HL-60/S4 (cell line): ENCODE data around the gene MTR.

ENCODE experiments used
- in situ Hi-C: fragments of 300-500 bp; cut with MboI; formaldehyde crosslinking; loops from 2 replicates; pipeline ENCODE4 v1.14.3; 2022; ENCODE audit warnings: low sequenced_read_pairs

The MTR gene

DNA sequence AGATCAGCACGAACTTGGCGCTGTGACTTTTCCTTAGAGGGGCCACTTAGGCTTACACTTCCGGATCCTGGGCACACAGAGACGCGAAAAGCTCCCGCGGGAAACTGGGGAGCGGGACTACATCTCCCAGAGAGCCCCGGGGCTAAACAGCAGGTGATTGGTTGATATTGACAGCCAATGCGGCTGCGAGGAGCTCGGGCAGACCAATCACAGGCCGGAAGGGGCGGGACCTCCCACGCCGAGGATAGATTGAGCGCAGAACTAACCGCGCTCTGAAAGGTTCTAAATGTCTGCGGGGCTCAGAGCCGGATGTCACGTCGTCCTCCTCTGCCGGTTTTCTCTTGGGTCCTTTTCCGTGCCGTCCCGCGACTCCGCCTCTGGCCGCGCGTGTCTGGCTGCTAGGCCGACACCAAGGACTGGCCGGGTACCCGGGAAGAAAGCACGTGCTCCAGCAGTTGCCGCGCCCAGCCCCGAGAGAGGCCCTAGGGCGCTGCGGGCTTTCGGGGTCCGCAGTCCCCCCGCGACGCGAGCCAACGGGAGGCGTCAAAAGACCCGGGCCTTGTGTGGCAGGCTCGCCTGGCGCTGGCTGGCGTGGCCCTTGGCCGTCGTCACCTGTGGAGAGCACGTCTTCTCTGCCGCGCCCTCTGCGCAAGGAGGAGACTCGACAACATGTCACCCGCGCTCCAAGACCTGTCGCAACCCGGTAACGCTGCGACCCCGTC is at the start of gene MTR:
MTR (plus strand) TSS at position 258 of the 722 bp plus-strand sequence; CDS start at position 670, 412 bp downstream.
- in situ Hi-C loops = no loop called here

DNA sequence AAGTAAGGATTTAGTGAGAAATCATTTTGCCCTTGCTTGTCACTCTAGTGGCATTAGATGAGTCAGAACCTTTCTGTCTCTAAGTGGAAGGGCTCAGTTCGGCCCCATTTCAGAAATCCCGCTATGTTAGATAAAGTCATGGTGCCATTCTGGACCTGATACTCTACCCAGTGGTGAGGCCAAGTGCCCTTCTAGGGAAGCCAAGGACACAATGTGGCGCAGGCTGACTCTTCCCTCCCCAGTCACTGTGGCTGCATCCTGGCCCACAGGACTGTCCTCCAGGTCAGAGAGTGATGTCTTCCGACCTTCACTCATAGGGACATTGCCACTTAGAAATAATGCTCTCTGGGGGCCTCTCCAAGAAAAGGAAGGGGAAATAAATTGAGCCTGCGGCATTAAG is 48.3 kb upstream of the MTR start:
- in situ Hi-C loops = no loop called here

DNA sequence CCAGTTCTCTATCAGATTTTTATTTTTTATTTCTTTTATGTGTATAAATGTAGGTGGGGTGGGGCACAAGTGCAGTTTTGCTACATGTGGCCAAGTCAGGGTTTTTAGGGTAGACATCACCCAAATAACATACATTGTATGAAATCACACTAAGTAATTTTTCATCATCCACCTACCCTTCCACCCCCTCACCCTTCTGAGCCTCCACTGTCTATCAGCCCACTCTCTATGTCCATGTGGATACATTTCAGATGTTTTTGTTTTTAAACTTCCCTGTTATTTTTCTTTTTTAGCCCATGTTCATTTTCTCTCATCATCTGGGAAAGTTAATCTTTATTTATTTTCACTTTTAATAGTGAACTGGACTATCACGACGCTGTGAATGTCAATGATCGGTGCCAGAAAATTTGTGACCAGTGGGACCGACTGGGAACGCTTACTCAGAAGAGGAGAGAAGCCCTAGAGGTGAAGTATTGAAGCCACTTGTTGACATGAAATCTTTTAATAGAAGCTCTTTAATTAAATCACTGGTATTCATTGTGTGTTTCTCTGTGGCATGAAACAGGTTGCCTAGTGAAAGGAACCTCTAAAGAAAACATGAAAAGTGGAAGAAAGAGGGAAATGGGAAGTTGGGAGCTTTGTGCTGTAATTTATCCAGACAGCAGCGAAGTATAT is 47.6 kb upstream of the MTR start:
- in situ Hi-C loops = no loop called here

DNA sequence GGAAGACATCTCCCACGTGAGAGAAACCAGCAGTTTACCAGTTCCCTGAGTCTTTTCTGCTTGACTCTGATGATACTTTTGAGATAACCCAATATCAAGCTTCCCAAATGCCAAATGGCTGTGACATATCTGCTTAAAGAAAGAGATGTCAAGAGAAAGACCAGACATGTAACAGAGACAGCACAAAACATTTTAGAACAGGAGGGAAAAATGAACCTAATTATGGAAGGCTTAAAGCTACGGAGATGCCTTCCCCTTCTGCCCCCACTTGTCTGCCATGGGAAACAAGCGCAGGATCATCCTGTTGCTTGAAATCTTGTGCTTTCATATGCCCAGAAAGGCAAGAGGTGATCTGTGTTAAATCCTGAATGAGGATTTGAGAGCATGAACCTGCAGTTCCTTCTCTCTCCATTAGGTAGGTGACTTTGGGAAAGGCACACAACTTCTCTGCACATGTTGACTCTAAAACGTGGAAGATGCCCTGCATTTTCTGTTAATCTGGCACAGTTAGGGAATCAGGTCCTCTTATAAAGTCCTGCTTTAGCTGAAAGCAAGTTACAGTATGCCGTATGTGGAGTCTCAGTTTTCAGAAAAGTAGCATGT is 46.7 kb upstream of the MTR start:
- in situ Hi-C loops = no loop called here

DNA sequence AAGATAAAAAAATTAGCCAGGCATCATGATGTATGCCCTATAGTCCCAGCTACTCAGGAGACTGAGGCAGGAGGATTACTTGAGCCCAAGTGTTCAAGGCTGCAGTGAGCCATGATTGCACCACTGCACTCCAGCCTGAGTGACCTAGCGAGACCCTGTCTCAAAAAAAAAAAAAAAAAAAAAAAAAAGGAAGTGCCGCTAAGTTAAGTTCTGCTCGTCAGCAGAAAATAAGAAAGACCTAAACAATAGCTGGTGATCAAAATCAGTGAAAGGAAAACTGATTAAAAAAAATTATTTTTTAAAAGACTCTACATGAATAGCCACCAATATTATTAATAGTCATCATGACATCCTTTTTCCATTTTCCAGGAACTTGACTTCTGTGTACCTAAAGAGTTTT is 44.2 kb upstream of the MTR start:
- in situ Hi-C loops = no loop called here

DNA sequence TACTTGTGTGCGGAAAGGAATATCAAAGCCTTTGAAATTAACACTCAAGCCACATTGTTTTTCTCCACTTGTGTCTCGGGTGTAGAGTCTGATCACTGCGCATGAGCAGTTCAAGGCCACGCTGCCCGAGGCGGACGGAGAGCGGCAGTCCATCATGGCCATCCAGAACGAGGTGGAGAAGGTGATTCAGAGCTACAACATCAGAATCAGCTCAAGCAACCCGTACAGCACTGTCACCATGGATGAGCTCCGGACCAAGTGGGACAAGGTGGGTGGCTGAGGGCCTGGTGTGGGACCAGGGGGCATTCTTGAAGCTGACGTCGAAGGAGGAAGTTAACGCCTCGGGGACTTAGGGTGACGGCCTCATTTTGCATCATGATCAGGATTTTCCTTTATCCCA is 43.7 kb upstream of the MTR start:
- in situ Hi-C loops = no loop called here

DNA sequence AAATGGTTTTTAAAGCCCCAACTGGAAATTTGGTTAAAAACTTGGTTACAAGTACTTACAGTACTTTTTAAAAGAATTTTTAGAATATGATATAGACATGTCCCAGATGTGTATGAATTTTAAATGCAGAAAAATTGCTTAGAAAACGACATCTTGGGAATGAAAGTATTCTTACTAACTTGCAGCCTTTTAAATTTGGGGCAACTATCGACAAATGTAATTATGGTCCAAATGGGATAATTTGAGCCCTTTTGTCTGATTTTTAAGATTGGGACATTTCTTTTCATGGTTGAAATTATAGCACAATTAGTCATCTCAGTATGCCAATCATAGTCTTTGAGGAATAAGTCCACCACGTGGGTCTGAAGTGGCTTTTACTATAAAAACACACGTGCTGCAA is 43.2 kb upstream of the MTR start:
- in situ Hi-C loops = no loop called here

DNA sequence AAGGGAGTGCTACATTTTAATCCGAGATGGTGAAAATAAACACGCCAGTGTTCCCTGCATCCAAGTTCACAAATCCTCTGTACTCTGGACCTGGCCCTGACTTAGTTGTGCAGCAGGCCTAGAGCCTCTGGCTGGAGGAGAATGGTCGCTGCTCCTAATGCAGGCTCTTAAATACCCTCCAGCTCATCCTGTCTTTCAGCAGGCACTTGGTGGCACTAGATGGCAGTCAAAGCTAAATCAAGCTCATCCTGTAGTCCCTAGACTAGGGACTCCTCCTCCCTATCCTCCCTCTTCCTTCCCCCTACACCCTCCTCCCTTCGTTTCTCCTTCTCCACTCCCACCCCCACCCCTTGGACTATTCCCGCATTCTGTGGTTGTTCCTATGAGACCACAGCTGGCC is 41.6 kb upstream of the MTR start:
- in situ Hi-C loops = no loop called here

DNA sequence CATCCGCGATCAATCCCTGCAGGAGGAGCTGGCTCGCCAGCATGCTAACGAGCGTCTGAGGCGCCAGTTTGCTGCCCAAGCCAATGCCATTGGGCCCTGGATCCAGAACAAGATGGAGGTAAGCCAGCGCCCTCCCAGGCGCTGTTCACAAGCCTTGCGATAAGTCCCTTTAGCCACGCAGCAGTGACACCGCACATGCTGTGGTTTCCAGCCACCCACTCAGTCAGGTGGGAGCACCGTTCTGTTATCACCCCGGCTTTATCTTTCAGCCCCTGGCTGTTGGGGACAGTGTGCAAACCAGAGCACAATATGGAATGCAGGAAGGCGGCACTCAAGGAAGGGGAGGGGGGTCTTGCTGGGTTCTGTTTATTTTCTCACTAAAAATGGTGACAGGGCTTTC is 41.1 kb upstream of the MTR start:
- in situ Hi-C loops = no loop called here

DNA sequence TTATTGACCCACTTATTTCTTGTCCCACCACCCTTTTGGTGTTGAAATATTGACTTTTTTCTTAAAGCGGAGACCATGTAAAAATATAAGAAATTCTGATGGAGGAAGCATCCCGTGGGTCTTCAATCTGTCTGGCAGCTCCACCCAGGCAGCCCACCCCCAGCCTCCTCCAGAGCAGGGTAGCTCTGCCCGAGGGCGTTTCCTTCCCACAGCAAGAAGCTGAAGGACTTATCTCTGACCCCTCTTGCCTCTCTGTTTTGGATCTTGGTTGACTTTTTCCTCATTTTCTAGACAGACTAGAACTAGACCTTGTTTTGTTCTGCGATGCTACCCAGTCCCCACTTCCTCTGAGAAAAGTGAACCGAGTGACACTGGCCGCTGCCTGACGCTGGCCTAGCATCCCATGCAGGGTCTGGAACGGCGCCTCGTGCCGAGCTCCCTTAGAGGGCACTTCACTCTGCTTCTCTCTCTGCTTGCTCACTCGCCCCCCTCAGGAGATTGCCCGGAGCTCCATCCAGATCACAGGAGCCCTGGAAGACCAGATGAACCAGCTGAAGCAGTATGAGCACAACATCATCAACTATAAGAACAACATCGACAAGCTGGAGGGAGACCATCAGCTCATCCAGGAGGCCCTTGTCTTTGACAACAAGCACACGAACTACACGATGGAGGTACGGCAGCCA is 40.4 kb upstream of the MTR start:
- in situ Hi-C loops = no loop called here

DNA sequence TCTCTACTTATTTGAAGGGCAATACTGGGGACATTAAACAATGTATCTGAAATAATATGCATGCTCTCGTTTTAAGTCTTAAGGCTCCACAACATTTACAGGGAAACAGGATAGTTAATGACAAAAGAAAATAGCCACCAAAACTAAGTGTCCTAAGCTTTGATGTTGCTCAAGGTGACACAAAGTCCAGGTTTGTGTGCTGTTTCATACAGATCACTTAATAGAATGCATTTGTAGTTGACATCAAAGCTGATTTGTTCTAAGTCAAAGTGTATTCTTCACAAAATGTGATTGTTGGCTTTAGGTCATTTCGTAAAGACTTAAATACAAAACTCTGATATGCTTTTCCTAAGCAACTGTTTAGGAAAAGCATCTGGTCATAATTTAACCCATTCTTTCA is 37.5 kb upstream of the MTR start:
- in situ Hi-C loops = no loop called here

DNA sequence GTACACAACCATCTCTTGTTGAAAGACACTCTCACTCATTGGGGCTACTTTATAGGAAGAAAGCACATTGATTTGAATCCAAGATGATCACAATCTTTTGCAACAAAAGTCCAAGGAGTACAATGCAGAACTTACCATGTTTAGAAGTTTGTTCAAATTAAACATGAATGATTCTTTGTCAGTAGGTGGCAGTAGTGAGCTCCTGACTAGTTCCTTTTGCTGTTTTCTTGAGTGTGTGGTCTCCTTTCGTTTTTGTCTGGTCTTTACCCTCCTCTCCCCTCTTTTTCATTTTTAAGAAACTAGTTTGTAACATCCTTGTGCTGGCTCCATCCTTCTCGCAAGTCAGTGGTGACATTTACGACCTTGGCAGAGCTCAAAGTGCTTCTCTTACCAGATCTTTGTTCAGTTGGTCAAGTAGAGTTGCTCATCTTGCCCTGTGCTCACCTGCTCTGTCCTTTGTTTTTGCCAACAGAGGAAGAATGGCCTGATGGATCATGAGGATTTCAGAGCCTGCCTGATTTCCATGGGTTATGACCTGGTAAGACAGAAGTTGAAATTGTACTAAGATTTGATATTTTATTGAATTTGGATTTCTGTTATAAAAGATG is 35.7 kb upstream of the MTR start:
- in situ Hi-C loops = no loop called here

DNA sequence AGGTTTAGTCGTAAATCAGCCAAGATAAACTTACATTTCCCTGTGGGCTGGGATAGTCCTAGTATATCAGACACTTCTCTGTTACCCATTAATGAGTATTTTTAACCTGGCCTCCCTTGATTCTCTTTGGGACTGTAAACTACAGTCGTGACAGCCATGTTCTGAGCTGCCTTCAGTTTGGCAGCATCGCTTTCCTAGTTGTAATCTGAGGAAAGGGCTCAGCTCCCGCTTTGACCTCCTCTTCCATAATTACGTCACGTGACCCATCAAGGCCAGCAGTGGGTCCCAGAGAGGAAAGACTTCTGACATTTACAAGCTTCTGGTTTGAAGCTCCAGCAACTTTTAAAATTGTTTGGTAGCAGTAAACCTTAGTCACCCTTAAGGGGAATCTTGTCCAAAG is 34.6 kb upstream of the MTR start:
- in situ Hi-C loops = no loop called here

DNA sequence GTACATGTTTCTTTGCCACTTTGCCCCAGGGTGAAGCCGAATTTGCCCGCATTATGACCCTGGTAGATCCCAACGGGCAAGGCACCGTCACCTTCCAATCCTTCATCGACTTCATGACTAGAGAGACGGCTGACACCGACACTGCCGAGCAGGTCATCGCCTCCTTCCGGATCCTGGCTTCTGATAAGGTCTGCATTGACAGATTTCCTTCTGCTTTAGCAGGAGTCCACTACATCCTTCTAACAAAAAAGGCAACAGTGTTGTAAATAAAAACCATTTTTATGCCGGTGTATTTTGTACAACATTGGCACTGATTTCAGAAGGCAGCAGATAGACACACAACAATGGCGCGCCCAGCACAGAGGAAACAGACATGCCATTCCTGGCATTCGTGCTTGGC is 34.1 kb upstream of the MTR start:
- in situ Hi-C loops = no loop called here

DNA sequence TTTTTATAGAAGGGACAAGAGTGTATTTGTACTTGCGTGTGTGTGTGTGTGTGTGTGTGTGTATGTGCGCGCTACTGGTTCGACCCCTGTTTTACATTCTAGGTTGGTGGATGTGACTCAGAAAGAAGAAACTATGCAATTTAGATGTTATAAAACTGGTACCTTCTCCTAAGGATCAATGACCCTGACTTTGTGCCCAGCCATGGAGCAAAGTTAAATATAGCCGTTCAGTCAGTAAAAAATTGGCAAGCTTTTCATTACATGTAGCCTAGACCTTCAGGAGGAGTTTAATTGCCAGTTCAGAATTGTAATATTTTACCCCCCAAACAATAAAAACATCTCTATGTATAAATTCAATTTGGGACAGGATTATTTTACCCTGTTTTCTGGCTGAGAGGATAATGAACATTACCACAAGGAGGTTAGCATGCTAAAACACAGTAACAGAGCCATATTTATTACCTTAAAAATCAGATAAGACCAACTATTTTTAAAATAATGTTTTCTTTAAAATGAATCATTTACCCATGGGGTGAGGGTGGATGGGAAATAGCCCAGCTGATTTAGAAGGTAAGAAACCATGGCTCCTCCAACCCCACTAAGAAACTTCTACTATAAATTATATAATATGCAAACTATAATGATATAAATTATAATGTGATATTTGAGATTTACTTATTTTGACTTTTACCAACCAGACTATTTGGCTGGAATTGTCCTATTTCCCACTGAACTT is 33.5 kb upstream of the MTR start:
- in situ Hi-C loops = no loop called here

DNA sequence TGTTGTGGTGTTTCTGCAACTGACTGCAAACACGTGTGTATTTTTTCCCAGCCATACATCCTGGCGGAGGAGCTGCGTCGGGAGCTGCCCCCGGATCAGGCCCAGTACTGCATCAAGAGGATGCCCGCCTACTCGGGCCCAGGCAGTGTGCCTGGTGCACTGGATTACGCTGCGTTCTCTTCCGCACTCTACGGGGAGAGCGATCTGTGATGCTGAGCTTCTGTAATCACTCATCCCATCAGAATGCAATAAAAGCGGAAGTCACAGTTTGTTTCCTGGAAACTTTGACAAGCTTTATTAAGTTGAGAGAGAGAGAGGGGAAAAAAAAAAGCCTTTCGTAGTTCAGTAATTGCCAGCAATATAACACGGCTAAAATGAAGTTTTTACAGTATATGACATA is 32.7 kb upstream of the MTR start:
- in situ Hi-C loops = no loop called here

DNA sequence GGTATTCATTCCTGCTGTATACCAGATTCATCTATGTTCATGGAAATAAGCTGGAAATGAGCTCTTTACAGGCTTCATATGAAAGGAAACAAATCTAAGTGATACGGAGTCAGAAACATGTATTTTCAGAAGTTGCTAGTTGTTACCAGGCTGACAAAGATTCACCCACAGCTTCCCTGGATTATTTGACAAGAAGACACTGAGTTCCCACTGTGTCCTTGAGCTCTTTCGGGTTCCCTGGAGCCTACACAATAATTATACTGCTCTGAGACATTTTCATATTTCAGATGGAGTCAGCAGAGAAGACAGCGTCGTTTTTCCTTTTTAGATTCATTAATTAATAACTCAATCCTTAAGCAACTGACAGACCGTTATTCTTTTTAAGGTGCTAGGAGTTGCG is 29.3 kb upstream of the MTR start:
- in situ Hi-C loops = no loop called here

DNA sequence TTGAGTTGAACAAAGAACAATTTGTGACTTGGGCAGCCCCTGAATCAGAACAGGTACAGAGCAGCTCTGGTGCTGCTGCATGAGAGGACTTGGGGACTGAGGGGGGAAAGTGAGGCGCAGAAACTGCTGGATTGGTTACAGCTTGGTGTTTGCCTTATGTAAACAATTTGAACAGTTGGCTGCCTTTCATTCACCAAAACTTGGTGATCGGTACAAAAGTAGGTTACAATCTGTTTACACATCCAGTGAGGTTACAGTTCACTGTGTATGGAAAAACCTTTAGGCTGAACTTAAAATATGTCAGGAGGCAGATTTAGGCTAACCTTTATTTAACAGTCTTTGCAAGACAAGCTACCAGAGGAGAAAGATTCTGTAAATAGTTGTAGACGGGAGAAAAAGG is 28.6 kb upstream of the MTR start:
- in situ Hi-C loops = no loop called here

DNA sequence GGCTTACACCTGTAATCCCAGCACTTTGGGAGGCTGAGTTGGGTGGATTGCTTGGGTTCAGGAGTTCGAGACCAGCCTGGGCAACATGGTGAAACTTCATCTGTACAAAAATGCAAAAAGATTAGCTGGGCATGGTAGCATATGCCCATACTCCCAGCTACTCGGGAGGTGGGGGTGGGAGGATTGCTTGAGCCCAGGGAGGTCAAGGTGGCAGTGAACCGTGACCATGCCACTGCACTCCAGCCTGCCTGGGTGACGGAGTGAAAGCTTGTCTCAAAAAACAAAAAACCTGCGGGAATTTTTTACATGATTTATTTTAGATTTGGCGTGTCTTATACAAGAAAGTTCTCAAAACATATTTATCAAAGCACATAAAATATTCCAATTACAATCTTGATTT is 27.8 kb upstream of the MTR start:
- in situ Hi-C loops = no loop called here

DNA sequence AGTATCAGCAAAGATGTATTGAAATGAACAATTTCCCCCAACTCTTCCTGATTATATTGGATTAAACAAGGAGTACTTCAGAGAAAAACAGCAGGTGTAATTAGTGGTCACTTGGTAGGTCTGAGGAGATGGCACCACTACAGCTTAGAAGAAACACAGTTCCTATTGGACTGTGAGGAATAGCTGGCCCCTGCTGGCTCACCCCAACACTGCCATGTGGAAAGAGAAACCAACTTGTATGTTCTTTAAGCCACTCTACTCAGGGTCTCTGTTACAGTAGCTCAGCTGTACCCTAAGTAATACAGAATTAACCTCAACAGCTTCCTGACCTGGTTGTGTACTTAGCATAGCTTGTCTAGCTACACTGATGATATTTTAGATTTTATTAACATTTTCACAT is 26.5 kb upstream of the MTR start:
- in situ Hi-C loops = no loop called here

DNA sequence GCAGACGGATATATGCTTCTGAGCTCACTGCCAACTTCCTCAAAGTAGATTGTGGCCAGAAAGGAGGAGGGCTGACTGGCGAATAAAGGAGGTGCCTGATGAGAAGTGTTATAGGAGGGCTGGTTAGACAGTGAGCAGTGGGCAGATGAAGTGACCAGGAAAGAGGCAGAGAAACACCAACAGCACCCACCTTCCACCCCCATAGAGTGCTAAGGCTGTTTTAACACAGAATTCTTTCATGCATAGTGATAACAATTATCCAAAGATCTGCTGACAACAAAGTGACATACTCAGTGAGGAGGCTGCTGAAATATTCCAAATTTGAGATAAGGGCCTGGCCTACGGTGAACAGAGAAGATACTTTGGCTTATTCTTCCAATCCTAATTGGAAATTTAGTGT is 21.2 kb upstream of the MTR start:
- in situ Hi-C loops = no loop called here
